ENCODE measurements around the gene ACSM5. TPM values are rescaled to one million over a fixed set of nuclear protein-coding genes. Genes with fewer than 3 reads are reported as not detected.
A peak's percentile ranks its signal among the peaks of the same experiment; 100 is the strongest.
"Not testable (repeated sequence)": the region's sequence is repeated elsewhere in the genome, so short reads cannot be mapped to it uniquely, and the experiment has no call there.

The ACSM5 gene
- total and polyA plus RNA-seq, 2 donors from 2014 or later, result 8.6 to 22.8 TPM

DNA sequence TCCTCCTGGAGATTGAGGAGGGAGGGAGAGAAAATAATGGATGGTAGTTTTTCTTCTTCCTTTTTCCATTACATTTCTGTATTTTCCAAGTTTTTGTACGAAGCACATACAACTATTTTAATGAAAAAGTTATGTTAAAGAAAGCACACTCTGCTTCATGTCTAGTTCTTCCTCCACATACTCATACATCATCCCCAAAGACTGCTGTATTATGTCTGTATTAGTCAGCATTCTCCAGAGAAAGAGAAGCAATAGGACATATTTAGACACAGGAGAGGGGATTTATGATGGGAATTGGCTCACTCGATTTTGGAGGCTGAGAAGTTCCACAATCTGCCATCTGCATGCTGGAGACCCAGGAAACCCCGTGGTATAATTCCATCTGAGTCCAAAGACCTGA lies 31.9 kb downstream of the ACSM5 start:
- Histone ChIP-seq H3K27ac (ENCODE audit: low read depth in 2 of 2, low read length in 2 of 2) (peak overlapping the region; percentile 75 to 85), H3K4me3 (ENCODE audit: low read length in 3 of 3) (peak overlapping the region in 2 of 3 donors; percentile 50 to 56), H3K4me1 (ENCODE audit: control insufficient read depth in 2 of 3, insufficient read depth in 2 of 3, low read depth in 1 of 3, low read length in 3 of 3) (peaks cover 0 to 8% (median 4%) of the 10 kb centered on the region in 3 donors), H3K9ac (ENCODE audit: low read length in 3 of 3) (peak overlapping the region in 1 of 3 donors; percentile 56), H3K36me3 (ENCODE audit: control insufficient read depth in 2 of 3, insufficient read depth in 3 of 3, low read length in 3 of 3) (no peaks in the 10 kb centered on the region), H3K27me3 (ENCODE audit: control insufficient read depth, insufficient read depth, low read length) (no peaks in the 10 kb centered on the region), H3K9me3 (ENCODE audit: control insufficient read depth in 2 of 3, insufficient read depth in 1 of 3, low read length in 3 of 3) (no peaks in the 10 kb centered on the region)
- DNase-seq (no peak), FAIRE-seq (no peak)
- intact Hi-C loops (cut with DNase I), result no loop called here
- TF ChIP-seq, protein P1, sequence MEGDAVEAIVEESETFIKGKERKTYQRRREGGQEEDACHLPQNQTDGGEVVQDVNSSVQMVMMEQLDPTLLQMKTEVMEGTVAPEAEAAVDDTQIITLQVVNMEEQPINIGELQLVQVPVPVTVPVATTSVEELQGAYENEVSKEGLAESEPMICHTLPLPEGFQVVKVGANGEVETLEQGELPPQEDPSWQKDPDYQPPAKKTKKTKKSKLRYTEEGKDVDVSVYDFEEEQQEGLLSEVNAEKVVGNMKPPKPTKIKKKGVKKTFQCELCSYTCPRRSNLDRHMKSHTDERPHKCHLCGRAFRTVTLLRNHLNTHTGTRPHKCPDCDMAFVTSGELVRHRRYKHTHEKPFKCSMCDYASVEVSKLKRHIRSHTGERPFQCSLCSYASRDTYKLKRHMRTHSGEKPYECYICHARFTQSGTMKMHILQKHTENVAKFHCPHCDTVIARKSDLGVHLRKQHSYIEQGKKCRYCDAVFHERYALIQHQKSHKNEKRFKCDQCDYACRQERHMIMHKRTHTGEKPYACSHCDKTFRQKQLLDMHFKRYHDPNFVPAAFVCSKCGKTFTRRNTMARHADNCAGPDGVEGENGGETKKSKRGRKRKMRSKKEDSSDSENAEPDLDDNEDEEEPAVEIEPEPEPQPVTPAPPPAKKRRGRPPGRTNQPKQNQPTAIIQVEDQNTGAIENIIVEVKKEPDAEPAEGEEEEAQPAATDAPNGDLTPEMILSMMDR (IDR thresholded peaks at IDR 0.05; ENCODE audit: borderline replicate concordance, extremely low read depth, insufficient read depth), result no peak

DNA sequence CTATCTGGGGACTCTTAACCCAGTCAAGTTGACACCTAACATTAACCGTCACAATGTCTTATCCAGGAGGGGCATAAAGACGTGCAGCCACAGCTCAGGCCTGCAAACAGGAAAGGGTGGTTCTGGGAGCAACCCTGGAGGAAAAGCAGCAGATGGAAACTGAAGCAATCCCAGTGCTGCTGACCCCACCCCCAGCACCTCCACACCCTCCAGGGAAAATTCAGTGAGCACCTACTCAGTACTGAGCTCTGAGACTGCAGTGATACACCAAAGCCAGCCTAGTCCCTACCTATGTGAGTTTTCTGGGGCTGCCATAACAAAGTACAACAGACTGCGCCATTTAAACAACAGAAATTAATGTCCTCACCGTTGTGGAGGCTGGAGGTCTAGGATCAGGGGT lies 32.5 kb downstream of the ACSM5 start:
- DNase-seq; H3K27me3 ChIP-seq (ENCODE audit: control insufficient read depth, insufficient read depth, low read length); H3K27ac ChIP-seq (ENCODE audit: low read depth in 2 of 2, low read length in 2 of 2); H3K4me3 ChIP-seq (ENCODE audit: low read length in 3 of 3); H3K4me1 ChIP-seq (ENCODE audit: control insufficient read depth in 2 of 3, insufficient read depth in 2 of 3, low read depth in 1 of 3, low read length in 3 of 3); H3K36me3 ChIP-seq (ENCODE audit: control insufficient read depth in 2 of 3, insufficient read depth in 3 of 3, low read length in 3 of 3); FAIRE-seq; H3K9me3 ChIP-seq (ENCODE audit: control insufficient read depth in 2 of 3, insufficient read depth in 1 of 3, low read length in 3 of 3); intact Hi-C loops (cut with DNase I); H3K9ac ChIP-seq (ENCODE audit: low read length in 3 of 3): not testable (repeated sequence)

DNA sequence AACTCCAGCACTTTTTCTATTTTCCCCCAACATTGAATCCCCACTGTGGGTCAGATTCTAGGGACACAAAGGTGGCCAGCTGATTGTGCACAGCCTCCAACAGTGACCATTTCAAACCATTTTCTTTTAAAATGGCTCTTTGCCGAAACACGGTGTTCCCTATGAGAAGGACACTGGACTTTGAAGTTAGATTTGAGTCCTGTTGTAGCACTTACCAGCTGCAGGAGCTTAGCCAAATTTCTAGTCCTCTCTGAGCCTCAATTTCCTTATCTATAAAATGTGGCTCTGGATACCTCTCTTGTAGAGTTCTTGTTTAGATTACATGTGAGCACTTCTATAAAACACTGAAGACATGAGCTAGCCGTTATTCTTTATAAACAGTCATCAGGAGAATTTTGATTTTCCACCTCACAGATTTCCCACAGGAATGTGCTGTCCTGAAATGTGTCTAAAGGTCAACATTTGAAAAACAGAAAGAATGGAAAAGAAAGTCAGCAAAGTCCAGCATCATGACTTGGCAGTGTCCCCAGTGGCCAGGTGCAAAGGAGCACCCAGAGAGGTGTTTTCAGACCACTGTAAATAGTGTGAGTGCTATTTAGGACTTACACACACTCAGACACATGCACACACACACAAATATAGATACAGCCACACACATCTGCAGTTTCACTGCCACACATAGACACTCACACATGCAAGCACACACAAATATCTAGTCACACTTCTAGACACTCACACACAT lies 37.5 kb downstream of the ACSM5 start:
- DNase-seq; H3K9me3 ChIP-seq (ENCODE audit: control insufficient read depth in 2 of 3, insufficient read depth in 1 of 3, low read length in 3 of 3); FAIRE-seq; H3K9ac ChIP-seq (ENCODE audit: low read length in 3 of 3); H3K27ac ChIP-seq (ENCODE audit: low read depth in 2 of 2, low read length in 2 of 2); H3K4me1 ChIP-seq (ENCODE audit: control insufficient read depth in 2 of 3, insufficient read depth in 2 of 3, low read depth in 1 of 3, low read length in 3 of 3); intact Hi-C loops (cut with DNase I); H3K36me3 ChIP-seq (ENCODE audit: control insufficient read depth in 2 of 3, insufficient read depth in 3 of 3, low read length in 3 of 3); H3K27me3 ChIP-seq (ENCODE audit: control insufficient read depth, insufficient read depth, low read length); H3K4me3 ChIP-seq (ENCODE audit: low read length in 3 of 3): not testable (repeated sequence)

DNA sequence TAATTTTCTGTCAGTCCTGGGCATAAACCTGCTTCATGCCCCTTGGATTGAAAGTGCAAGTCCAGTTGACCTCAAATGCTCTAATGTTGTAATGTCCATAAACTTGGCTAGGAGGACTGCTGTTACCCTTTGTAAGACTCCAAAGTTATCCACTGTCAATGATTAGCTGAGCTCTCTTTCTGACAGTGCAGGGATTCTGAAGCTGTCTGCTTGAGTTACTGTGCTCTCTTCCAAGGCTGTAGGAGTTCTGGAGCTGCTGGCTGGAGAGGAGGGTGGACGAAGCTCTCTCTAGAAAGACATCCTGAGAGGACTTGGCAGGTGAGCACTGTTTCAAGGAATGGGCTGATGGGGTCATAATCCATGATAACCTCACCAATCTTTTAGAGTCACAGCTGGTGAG lies 42.0 kb downstream of the ACSM5 start, which contains the start of gene ACSM2A:
Gene ACSM2A, plus strand, starts transcription at position 158 of the 400 bp plus-strand sequence. CDS start 8,594 bp downstream, outside the sequence.
- H3K4me1 ChIP-seq (ENCODE audit: control insufficient read depth in 2 of 3, insufficient read depth in 2 of 3, low read depth in 1 of 3, low read length in 3 of 3); H3K27me3 ChIP-seq (ENCODE audit: control insufficient read depth, insufficient read depth, low read length); H3K9me3 ChIP-seq (ENCODE audit: control insufficient read depth in 2 of 3, insufficient read depth in 1 of 3, low read length in 3 of 3); H3K36me3 ChIP-seq (ENCODE audit: control insufficient read depth in 2 of 3, insufficient read depth in 3 of 3, low read length in 3 of 3); intact Hi-C loops (cut with DNase I); H3K9ac ChIP-seq (ENCODE audit: low read length in 3 of 3): not testable (repeated sequence)
- FAIRE-seq (peak; percentile 3), DNase-seq (peak in 1 of 5 donors; percentile 12)
- Histone ChIP-seq H3K27ac (ENCODE audit: low read depth in 2 of 2, low read length in 2 of 2) (peak within 1 kb of the TSS; percentile 47 to 71), H3K4me3 (ENCODE audit: low read length in 3 of 3) (peak within 1 kb of the TSS in 2 of 3 donors; percentile 59 to 64)

DNA sequence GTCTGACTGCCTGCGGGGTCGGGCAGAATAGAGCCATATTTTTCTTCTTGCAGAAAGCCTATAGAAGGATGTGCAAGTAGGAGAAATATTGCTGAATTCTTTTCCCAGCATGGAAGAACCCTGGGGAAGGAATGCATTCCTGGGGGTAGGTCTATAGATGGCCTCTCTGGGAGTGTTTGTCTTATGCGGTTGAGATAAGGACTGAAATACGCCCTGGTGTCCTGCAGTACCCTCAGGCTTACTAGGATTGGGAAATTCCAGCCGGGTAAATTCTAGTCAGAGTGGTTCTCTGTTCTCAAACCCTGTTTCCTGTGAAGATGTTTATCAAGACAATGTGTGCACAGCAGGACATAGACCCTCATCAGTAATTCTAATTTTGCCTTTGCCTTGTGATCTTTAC lies 44.3 kb downstream of the ACSM5 start:
- FAIRE-seq, result not testable (repeated sequence)

DNA sequence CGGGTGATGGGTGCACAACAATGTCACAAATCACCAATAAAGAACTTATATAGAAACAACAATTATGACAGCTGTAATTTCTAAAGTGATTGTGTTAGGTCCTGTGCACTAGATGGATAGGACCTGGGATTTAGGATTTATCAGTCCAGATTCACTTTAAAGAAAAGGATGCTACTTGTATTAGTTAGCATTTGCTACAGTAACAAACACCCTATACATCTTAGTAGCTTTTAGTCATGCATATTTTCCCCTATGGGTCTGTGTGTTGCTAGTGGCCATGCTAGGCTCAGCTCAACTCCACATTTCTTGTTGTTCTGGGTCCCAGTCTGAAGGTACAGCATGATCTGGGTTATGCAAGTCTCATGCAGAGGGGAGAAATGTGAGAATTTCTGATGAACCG lies 49.9 kb downstream of the ACSM5 start:
- H3K4me1 ChIP-seq (ENCODE audit: control insufficient read depth in 2 of 3, insufficient read depth in 2 of 3, low read depth in 1 of 3, low read length in 3 of 3); H3K4me3 ChIP-seq (ENCODE audit: low read length in 3 of 3); intact Hi-C loops (cut with DNase I); H3K36me3 ChIP-seq (ENCODE audit: control insufficient read depth in 2 of 3, insufficient read depth in 3 of 3, low read length in 3 of 3); FAIRE-seq; H3K9ac ChIP-seq (ENCODE audit: low read length in 3 of 3); H3K27ac ChIP-seq (ENCODE audit: low read depth in 2 of 2, low read length in 2 of 2); DNase-seq; H3K27me3 ChIP-seq (ENCODE audit: control insufficient read depth, insufficient read depth, low read length); H3K9me3 ChIP-seq (ENCODE audit: control insufficient read depth in 2 of 3, insufficient read depth in 1 of 3, low read length in 3 of 3): not testable (repeated sequence)

More for the DNA sequence above, 44.3 kb downstream of the ACSM5 start:
- H3K9ac ChIP-seq (ENCODE audit: low read length in 3 of 3); H3K27me3 ChIP-seq (ENCODE audit: control insufficient read depth, insufficient read depth, low read length); DNase-seq; H3K36me3 ChIP-seq (ENCODE audit: control insufficient read depth in 2 of 3, insufficient read depth in 3 of 3, low read length in 3 of 3); intact Hi-C loops (cut with DNase I); H3K9me3 ChIP-seq (ENCODE audit: control insufficient read depth in 2 of 3, insufficient read depth in 1 of 3, low read length in 3 of 3); H3K27ac ChIP-seq (ENCODE audit: low read depth in 2 of 2, low read length in 2 of 2); H3K4me1 ChIP-seq (ENCODE audit: control insufficient read depth in 2 of 3, insufficient read depth in 2 of 3, low read depth in 1 of 3, low read length in 3 of 3): not testable (repeated sequence)
- H3K4me3 ChIP-seq (ENCODE audit: low read length in 3 of 3), result peak overlapping the region in 1 of 3 donors; percentile 39

DNA sequence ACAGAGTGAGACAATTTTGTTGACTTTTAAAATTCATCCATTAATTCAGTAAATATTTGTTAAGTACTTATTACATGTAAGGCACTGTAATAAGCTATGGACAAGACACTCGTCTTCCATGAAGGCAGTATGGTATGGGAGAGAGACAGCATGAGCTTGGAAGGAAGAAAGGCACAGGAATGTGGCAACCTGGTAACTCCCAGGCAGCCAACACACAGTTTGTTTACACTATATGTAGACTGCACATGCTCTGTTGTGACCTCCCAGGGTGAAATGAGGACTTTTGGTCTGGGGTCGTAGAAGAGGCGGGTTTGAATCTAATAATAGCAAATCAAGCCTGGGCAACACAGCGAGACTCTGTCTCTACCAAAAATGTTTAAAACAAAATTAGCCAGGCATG lies 51.0 kb downstream of the ACSM5 start:
- H3K4me1 ChIP-seq (ENCODE audit: control insufficient read depth in 2 of 3, insufficient read depth in 2 of 3, low read depth in 1 of 3, low read length in 3 of 3); DNase-seq; H3K27me3 ChIP-seq (ENCODE audit: control insufficient read depth, insufficient read depth, low read length); H3K36me3 ChIP-seq (ENCODE audit: control insufficient read depth in 2 of 3, insufficient read depth in 3 of 3, low read length in 3 of 3); intact Hi-C loops (cut with DNase I); H3K27ac ChIP-seq (ENCODE audit: low read depth in 2 of 2, low read length in 2 of 2); H3K4me3 ChIP-seq (ENCODE audit: low read length in 3 of 3); FAIRE-seq; H3K9ac ChIP-seq (ENCODE audit: low read length in 3 of 3); H3K9me3 ChIP-seq (ENCODE audit: control insufficient read depth in 2 of 3, insufficient read depth in 1 of 3, low read length in 3 of 3): not testable (repeated sequence)

Data from kidney (tissue), 14 donors.